K562 (cell line): ENCODE measurements around the gene CAPRIN1. TPM values are rescaled to one million over a fixed set of nuclear protein-coding genes. Genes with fewer than 3 reads are reported as not detected.
A peak's percentile ranks its signal among the peaks of the same experiment; 100 is the strongest.

Experiments
- CBX8 ChIP-seq: fragments of 200-600 bp; sonication (generic); IDR thresholded peaks from 2 replicates; pipeline ENCODE4 v1.6.1; 2012; ENCODE audit warnings: borderline replicate concordance, mixed run types, low read depth, mild to moderate bottlenecking, moderate library complexity, mixed read lengths, low read length, control low read depth, inconsistent platforms; ENCODE audit not compliant: poor library complexity, severe bottlenecking; ENCODE audit errors: extremely low read depth
- MAX ChIP-seq: sonication (generic); formaldehyde crosslinking; IDR thresholded peaks from 2 replicates; pipeline ENCODE4 v1.9.0; 2022; ENCODE audit warnings: mild to moderate bottlenecking, missing genetic modification reagents
- MTA3 ChIP-seq: fragments of 450-650 bp; formaldehyde crosslinking; IDR thresholded peaks from 2 replicates; pipeline ENCODE4 v1.6.1; 2017; ENCODE audit warnings: mild to moderate bottlenecking, borderline replicate concordance
- NFYB ChIP-seq: IDR thresholded peaks from 2 replicates; pipeline ENCODE4 v1.6.1; 2011; ENCODE audit warnings: mild to moderate bottlenecking, moderate library complexity; ENCODE audit not compliant: insufficient read length; ENCODE audit errors: extremely low read depth
- NR4A1 ChIP-seq, 2 experiments: fragments of 250-450 bp in 1 of 2; fragments of 450-650 bp in 1 of 2; sonication (Bioruptor Pico) in 1 of 2; IDR thresholded peaks; 2 replicates each; pipeline versions ENCODE4 v1.4.0 to v1.6.1; 2016 to 2020; ENCODE audit warnings: mild to moderate bottlenecking in 2 of 2, missing compliant biosample characterization in 1 of 2, missing genetic modification characterization in 1 of 2, moderate library complexity in 1 of 2
- PHTF2 ChIP-seq: fragments of 250-450 bp; sonication (Bioruptor Pico); IDR thresholded peaks from 2 replicates; pipeline ENCODE4 v1.5.0; 2021; ENCODE audit warnings: mild to moderate bottlenecking
- REST ChIP-seq, 2 experiments: fragments of 450-650 bp; formaldehyde crosslinking in 1 of 2; IDR thresholded peaks; 2 replicates each; pipeline versions ENCODE4 v1.4.0 to v1.6.1; 2014 to 2020; ENCODE audit warnings: mild to moderate bottlenecking in 2 of 2, borderline replicate concordance in 1 of 2, low read depth in 1 of 2
- RUNX1 ChIP-seq: sonication (generic); IDR thresholded peaks from 2 replicates; pipeline ENCODE4 v1.6.1; 2016; ENCODE audit warnings: antibody characterized with exemption, low read depth
- SREBF2 ChIP-seq: sonication (generic); formaldehyde crosslinking; IDR thresholded peaks from 2 replicates; pipeline ENCODE4 v1.4.0; 2020; ENCODE audit warnings: mild to moderate bottlenecking, missing genetic modification reagents
- TEAD4 ChIP-seq, 2 experiments: sonication (generic) in 1 of 2; formaldehyde crosslinking in 1 of 2; IDR thresholded peaks; 2 replicates each; pipeline versions ENCODE4 v1.6.1 to v1.8.0; 2012 to 2022; ENCODE audit warnings: borderline replicate concordance in 1 of 2, inconsistent platforms in 1 of 2, low read length in 1 of 2, mild to moderate bottlenecking in 1 of 2, missing genetic modification reagents in 1 of 2
- YBX1 ChIP-seq: fragments of 450-650 bp; IDR thresholded peaks from 2 replicates; pipeline ENCODE4 v1.7.1; 2016; ENCODE audit warnings: mild to moderate bottlenecking
- ZKSCAN8 ChIP-seq: fragments of 200-800 bp; sonication (Bioruptor generic); IDR thresholded peaks from 2 replicates; pipeline ENCODE4 v1.6.1; 2016; ENCODE audit warnings: missing genetic modification characterization, missing compliant biosample characterization
- ZNF121 ChIP-seq: sonication (generic); formaldehyde crosslinking; conservative IDR thresholded peaks from 2 replicates; pipeline ENCODE4 v1.8.0; 2022; ENCODE audit warnings: missing genetic modification reagents
- ZNF197 ChIP-seq: fragments of 200-800 bp; sonication (Bioruptor generic); IDR thresholded peaks from 2 replicates; pipeline ENCODE4 v1.6.1; 2016; ENCODE audit warnings: low read depth, missing genetic modification characterization, missing compliant biosample characterization
- ZNF280A ChIP-seq: fragments of 450-650 bp; IDR thresholded peaks from 2 replicates; pipeline ENCODE4 v1.6.1; 2018; ENCODE audit warnings: mild to moderate bottlenecking, low read depth; ENCODE audit not compliant: partially characterized antibody
- ZNF695 ChIP-seq: fragments of 450-650 bp; formaldehyde crosslinking; IDR thresholded peaks from 2 replicates; pipeline ENCODE4 v1.4.0; 2020; ENCODE audit warnings: mild to moderate bottlenecking, moderate library complexity
- polyA plus RNA-seq, 8 experiments: library from polyadenylated mRNA; depleted of rRNA in 4 of 8; stranded (reverse) in 5 of 8; unstranded in 3 of 8; fragments of >200 nt; fragmentation: Nextera tagmentation in 2 of 8; fragmentation: Illumina TruSeq in 1 of 8; extraction: Ambion mirVana in 2 of 8; extraction: Trizol in 1 of 8; gene quantifications; 2 replicates each; pipeline versions ENCODE4 v1.2.1 to v1.2.3, GENCODE V29; 2011 to 2014; ENCODE audit warnings: inconsistent platforms in 1 of 8, missing spikeins in 1 of 8
- total RNA-seq, 7 experiments: library from RNA; depleted of rRNA in 6 of 7; stranded (reverse); fragments of >200 nt in 6 of 7; fragmentation: Illumina TruSeq in 2 of 7; extraction: Trizol in 2 of 7; gene quantifications; 2 replicates each; pipeline versions ENCODE4 v1.2.1 to v1.2.3, GENCODE V29; 2011 to 2021; ENCODE audit warnings: low replicate concordance in 1 of 7

Gene CAPRIN1
- total and polyA plus RNA-seq, 9 of the 15 experiments (the other 6 are each of a cell fraction or from before 2014, with no cell fraction given) = 49.6 to 271 (median 244) TPM

GRCh38 chr11:34051349-34052035 is at the start of gene CAPRIN1 (continued):
- no peak for TF ChIP-seq CBX8
- TF ChIP-seq TEAD4 (IDR thresholded peaks at IDR 0.05; ENCODE audit: low read length) = 0 out of 2 replicates have a peak, but pooled peaks have one; percentile 2
- no peak for TF ChIP-seq TEAD4 (CRISPR knock-in tag; IDR thresholded peaks at IDR 0.05; ENCODE audit: borderline replicate concordance)
- peak; percentile 55; the same call in 1 of the 2 replicates for TF ChIP-seq MTA3
- TF ChIP-seq ZNF280A = no peak
- TF ChIP-seq YBX1 = no peak
- no peak for TF ChIP-seq REST (IDR thresholded peaks at IDR 0.05; ENCODE audit: borderline replicate concordance)
- peak; percentile 77; the same call in 1 of the 2 replicates for TF ChIP-seq REST (CRISPR knock-in tag; IDR thresholded peaks at IDR 0.05; ENCODE audit: low read depth)
- TF ChIP-seq SREBF2 (CRISPR knock-in tag) = no peak
- TF ChIP-seq MAX = peak; percentile 89
- TF ChIP-seq RUNX1 = no peak
- TF ChIP-seq PHTF2 = no peak
- TF ChIP-seq ZNF197 (CRISPR knock-in tag) = 0 out of 2 replicates have a peak, but pooled peaks have one; percentile 22
- TF ChIP-seq NFYB = no peak
- no peak for TF ChIP-seq NR4A1 (CRISPR knock-in tag; IDR thresholded peaks at IDR 0.05)
- no peak for TF ChIP-seq NR4A1 (tag; IDR thresholded peaks at IDR 0.05)
- no peak for TF ChIP-seq ZNF695 (CRISPR knock-in tag)
- TF ChIP-seq ZKSCAN8 (CRISPR knock-in tag) = no peak
- 0 out of 2 replicates have a peak, but pooled peaks have one; percentile 15 for TF ChIP-seq ZNF121 (CRISPR knock-in tag)
